ENCODE results near the gene GRIA3.

DNA sequence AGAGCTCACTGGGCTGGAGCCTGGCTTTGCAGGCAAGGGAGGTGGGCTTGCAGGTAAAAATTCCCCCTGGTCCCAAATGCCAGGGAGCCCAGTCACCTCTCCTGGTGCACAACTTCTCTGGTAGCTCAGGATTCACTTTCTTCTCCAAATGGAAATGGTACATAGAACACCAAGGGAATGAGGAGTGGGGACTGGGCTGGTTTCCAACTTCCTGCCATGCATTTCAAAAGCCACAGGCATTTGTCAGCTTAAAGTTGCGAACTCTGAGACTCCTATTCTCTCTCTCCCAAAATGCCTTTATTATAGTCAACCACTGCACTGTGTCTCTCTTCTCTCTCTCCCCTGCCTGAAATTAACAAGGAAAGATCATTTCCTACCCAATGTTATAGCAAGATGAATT lies 177.3 kb downstream of the GRIA3 start:
- TF ChIP-seq ZNF529 (tag by site-specific recombination; IDR thresholded peaks at IDR 0.05; ENCODE audit: insufficient replicate concordance) (no peak), ZNF76 (tag by site-specific recombination; IDR thresholded peaks at IDR 0.05; ENCODE audit: borderline replicate concordance, low read depth) (no peak), RBAK (tag by site-specific recombination; IDR thresholded peaks at IDR 0.05) (no peak), ZNF830 (tag by site-specific recombination; IDR thresholded peaks at IDR 0.05; ENCODE audit: low read depth) (no peak), ZNF654 (tag by site-specific recombination; IDR thresholded peaks at IDR 0.05; ENCODE audit: low read depth) (no peak), PRDM1 (tag by site-specific recombination; IDR thresholded peaks at IDR 0.05) (no peak), GLIS1 (tag by site-specific recombination; IDR thresholded peaks at IDR 0.05) (no peak), ZNF274 (IDR thresholded peaks at IDR 0.05; ENCODE audit: low read length) (no peak), ZNF274 (tag by site-specific recombination; IDR thresholded peaks at IDR 0.05; ENCODE audit: borderline replicate concordance) (no peak)
- TF ChIP-seq, protein P1, sequence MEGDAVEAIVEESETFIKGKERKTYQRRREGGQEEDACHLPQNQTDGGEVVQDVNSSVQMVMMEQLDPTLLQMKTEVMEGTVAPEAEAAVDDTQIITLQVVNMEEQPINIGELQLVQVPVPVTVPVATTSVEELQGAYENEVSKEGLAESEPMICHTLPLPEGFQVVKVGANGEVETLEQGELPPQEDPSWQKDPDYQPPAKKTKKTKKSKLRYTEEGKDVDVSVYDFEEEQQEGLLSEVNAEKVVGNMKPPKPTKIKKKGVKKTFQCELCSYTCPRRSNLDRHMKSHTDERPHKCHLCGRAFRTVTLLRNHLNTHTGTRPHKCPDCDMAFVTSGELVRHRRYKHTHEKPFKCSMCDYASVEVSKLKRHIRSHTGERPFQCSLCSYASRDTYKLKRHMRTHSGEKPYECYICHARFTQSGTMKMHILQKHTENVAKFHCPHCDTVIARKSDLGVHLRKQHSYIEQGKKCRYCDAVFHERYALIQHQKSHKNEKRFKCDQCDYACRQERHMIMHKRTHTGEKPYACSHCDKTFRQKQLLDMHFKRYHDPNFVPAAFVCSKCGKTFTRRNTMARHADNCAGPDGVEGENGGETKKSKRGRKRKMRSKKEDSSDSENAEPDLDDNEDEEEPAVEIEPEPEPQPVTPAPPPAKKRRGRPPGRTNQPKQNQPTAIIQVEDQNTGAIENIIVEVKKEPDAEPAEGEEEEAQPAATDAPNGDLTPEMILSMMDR (tag by site-specific recombination; IDR thresholded peaks at IDR 0.05) = no peak
- TF ChIP-seq, protein P2, sequence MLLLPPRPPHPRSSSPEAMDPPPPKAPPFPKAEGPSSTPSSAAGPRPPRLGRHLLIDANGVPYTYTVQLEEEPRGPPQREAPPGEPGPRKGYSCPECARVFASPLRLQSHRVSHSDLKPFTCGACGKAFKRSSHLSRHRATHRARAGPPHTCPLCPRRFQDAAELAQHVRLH (tag by site-specific recombination; IDR thresholded peaks at IDR 0.05) = no peak
- TF ChIP-seq, protein P3, sequence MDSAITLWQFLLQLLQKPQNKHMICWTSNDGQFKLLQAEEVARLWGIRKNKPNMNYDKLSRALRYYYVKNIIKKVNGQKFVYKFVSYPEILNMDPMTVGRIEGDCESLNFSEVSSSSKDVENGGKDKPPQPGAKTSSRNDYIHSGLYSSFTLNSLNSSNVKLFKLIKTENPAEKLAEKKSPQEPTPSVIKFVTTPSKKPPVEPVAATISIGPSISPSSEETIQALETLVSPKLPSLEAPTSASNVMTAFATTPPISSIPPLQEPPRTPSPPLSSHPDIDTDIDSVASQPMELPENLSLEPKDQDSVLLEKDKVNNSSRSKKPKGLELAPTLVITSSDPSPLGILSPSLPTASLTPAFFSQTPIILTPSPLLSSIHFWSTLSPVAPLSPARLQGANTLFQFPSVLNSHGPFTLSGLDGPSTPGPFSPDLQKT (IDR thresholded peaks at IDR 0.05; ENCODE audit: borderline replicate concordance, low read depth, low read length) = no peak
